ENCODE results near the gene SDCCAG8. TPM values are rescaled to one million over a fixed set of nuclear protein-coding genes. Genes with fewer than 3 reads are reported as not detected.

SDCCAG8 gene
- total RNA-seq, 4 donors from 2014 or later = 24.5 to 52.7 (median 31.7) TPM

GRCh38 chr1:243313635-243314536 lies 58.0 kb downstream of the SDCCAG8 start:
- Histone ChIP-seq H3K9me3 (no peaks in the 10 kb centered on the region), H3K36me3 (peaks cover 0 to 40% (median 30%) of the 10 kb centered on the region in 4 donors), H3K4me1 (peaks cover 0 to 9% (median 6%) of the 10 kb centered on the region in 4 donors), H3K4me3 (no peak overlapping the region), H3K27me3 (no peaks in the 10 kb centered on the region), H3K27ac (replicated peaks in 1 of 4) (no peak overlapping the region)
- WGBS = 93% methylated on average over 6 of the region's 6 CpGs
- no peak for DNase-seq (ENCODE audit: extremely low spot score)
- TF ChIP-seq POLR2AphosphoS5 (IDR thresholded peaks at IDR 0.05) = no peak
- no peak for TF ChIP-seq POLR2A (IDR thresholded peaks at IDR 0.05; ENCODE audit: low read depth)
- TF ChIP-seq EP300 (IDR thresholded peaks at IDR 0.05) = no peak
- TF ChIP-seq CTCF (IDR thresholded peaks at IDR 0.05) = no peak
- intact Hi-C loops (cut with DNase I) = no loop called here

- Histone ChIP-seq H3K36me3 (peaks cover 0 to 36% (median 24%) of the 10 kb centered on the region in 4 donors), H3K27ac (replicated peaks in 1 of 4) (no peak overlapping the region), H3K9me3 (no peaks in the 10 kb centered on the region), H3K4me1 (peaks cover 0 to 9% (median 6%) of the 10 kb centered on the region in 4 donors), H3K27me3 (no peaks in the 10 kb centered on the region), H3K4me3 (no peak overlapping the region)
- intact Hi-C loops (cut with DNase I) = no loop called here
- TF ChIP-seq POLR2A (IDR thresholded peaks at IDR 0.05; ENCODE audit: low read depth) (no peak), EP300 (IDR thresholded peaks at IDR 0.05) (no peak), POLR2AphosphoS5 (IDR thresholded peaks at IDR 0.05) (no peak), CTCF (IDR thresholded peaks at IDR 0.05) (no peak)
- DNase-seq (ENCODE audit: extremely low spot score) = no peak
- 39% methylated on average over 1 of the region's 1 CpG for WGBS
Observed at GRCh38 chr1:243315455-243315854, 59.6 kb downstream of the SDCCAG8 start.

GRCh38 chr1:243315893-243316292 lies 60.1 kb downstream of the SDCCAG8 start:
- Histone ChIP-seq H3K9me3 (no peaks in the 10 kb centered on the region), H3K4me3 (no peak overlapping the region), H3K27me3 (no peaks in the 10 kb centered on the region), H3K4me1 (peaks cover 0 to 9% (median 6%) of the 10 kb centered on the region in 4 donors), H3K36me3 (peaks cover 0 to 36% (median 24%) of the 10 kb centered on the region in 4 donors), H3K27ac (replicated peaks in 1 of 4) (no peak overlapping the region)
- intact Hi-C loops (cut with DNase I) = no loop called here
- DNase-seq (ENCODE audit: extremely low spot score) = no peak
- TF ChIP-seq EP300 (IDR thresholded peaks at IDR 0.05) = no peak
- TF ChIP-seq POLR2AphosphoS5 (IDR thresholded peaks at IDR 0.05) = no peak
- TF ChIP-seq POLR2A (IDR thresholded peaks at IDR 0.05; ENCODE audit: low read depth) = no peak
- TF ChIP-seq CTCF (IDR thresholded peaks at IDR 0.05) = no peak

GRCh38 chr1:243316366-243316989 lies 60.6 kb downstream of the SDCCAG8 start:
- H3K4me1 ChIP-seq = peaks cover 0 to 9% (median 6%) of the 10 kb centered on the region in 4 donors
- DNase-seq (ENCODE audit: extremely low spot score) = no peak
- peaks cover 0 to 36% (median 24%) of the 10 kb centered on the region in 4 donors for H3K36me3 ChIP-seq
- no peak for TF ChIP-seq POLR2A (IDR thresholded peaks at IDR 0.05; ENCODE audit: low read depth)
- no peak for TF ChIP-seq EP300 (IDR thresholded peaks at IDR 0.05)
- no peak for TF ChIP-seq CTCF (IDR thresholded peaks at IDR 0.05)
- TF ChIP-seq POLR2AphosphoS5 (IDR thresholded peaks at IDR 0.05) = no peak
- intact Hi-C loops (cut with DNase I) = no loop called here
- 81% methylated on average over 12 of the region's 12 CpGs for WGBS
- H3K27ac ChIP-seq (replicated peaks in 1 of 4) = no peak overlapping the region
- H3K9me3 ChIP-seq = no peaks in the 10 kb centered on the region
- H3K27me3 ChIP-seq = no peaks in the 10 kb centered on the region
- H3K4me3 ChIP-seq = no peak overlapping the region

Data from esophagus muscularis mucosa (tissue), 4 donors.